ENCODE data around the gene SNRNP200. TPM values are rescaled to one million over a fixed set of nuclear protein-coding genes. Genes with fewer than 3 reads are reported as not detected.
"Not testable (repeated sequence)": the region's sequence is repeated elsewhere in the genome, so short reads cannot be mapped to it uniquely, and the experiment has no call there.

SNRNP200 gene
- total RNA-seq, 1 experiment from 2014 or later, result 89.2 TPM

GRCh38 chr2:96258166-96259022, 47.0 kb downstream of the SNRNP200 start:
- in situ Hi-C loops (cut with HindIII; ENCODE audit: low sequenced_read_pairs), result no loop called here

DNA sequence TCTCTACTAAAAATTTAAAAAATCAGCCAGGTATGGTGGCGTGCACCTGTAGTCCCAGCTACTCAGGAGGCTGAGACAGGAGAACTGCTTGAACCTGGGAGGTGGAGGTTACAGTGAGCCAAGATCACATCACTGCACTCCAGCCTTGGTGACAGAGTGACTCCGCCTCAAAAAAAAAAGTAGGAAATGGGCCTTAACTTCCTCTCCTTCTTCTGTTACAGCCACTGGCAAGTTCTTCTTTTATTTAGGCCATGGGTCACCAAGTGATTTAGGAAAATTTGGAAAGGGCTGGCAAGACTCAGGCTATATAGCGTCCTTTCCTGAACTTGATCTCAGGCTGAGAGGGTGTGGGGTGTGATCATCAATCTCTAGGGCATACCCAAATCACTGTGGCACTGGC, 47.6 kb downstream of the SNRNP200 start:
- in situ Hi-C loops (cut with HindIII; ENCODE audit: low sequenced_read_pairs); DNase-seq (ENCODE audit: low spot score): not testable (repeated sequence)

More at GRCh38 chr2:96258166-96259022, 47.0 kb downstream of the SNRNP200 start:
- peak; percentile 62 for DNase-seq (ENCODE audit: low spot score)

DNA sequence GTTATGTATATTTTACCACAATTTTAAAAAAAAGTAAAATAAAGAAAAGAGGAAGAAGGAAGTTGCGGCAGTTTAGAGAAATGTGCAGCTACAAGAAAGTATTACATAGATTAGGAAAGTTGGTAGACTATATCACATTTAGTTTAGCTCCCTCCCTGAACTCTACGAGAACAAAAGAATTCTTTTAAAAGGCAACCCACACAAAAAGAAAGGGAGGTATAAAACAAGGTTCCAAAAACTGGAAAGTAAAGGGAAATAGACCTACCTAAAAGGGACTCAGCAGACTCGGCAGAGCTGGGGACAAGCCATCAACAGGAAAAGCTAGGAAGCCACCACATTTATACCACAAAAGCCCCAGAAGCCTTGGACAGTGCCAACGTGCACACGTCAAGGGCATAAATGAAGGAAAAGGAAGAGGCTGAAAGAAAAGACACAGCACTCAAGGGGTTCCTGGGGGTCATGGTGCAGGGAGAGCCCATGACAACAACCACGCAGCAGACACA, 48.7 kb downstream of the SNRNP200 start:
- DNase-seq (ENCODE audit: low spot score), result no peak
- in situ Hi-C loops (cut with HindIII; ENCODE audit: low sequenced_read_pairs), result no loop called here

- in situ Hi-C loops (cut with HindIII; ENCODE audit: low sequenced_read_pairs), result no loop called here
- DNase-seq (ENCODE audit: low spot score), result peak; percentile 42
These were observed 50.8 kb downstream of the SNRNP200 start for GRCh38 chr2:96254571-96254970.

DNA sequence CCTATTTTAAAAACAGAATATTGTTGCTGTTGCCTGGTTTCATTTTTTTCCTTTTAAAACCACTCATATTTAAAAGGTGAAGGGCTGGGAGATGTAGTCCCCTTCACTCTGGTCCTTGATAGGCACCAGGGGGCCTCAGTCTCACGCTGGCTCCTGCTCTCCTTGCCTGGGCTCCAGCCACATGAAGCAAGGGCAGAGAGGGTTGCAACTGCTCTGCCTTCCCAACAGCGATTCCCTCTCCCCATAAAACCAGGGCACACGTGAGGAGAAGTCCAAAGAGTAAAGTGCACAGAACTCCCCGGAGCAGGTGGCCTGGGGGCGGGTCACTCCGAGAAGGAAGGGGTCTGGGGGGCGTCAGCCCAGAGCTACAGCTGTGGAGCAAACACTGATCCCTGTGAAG, 52.3 kb downstream of the SNRNP200 start:
- no peak for DNase-seq (ENCODE audit: low spot score)
- in situ Hi-C loops (cut with HindIII; ENCODE audit: low sequenced_read_pairs), result no loop called here

- in situ Hi-C loops (cut with HindIII; ENCODE audit: low sequenced_read_pairs), result no loop called here
- no peak for DNase-seq (ENCODE audit: low spot score)
These were observed 52.8 kb downstream of the SNRNP200 start for GRCh38 chr2:96252526-96252925.

GRCh38 chr2:96251721-96252292, 53.5 kb downstream of the SNRNP200 start:
- in situ Hi-C loops (cut with HindIII; ENCODE audit: low sequenced_read_pairs), result no loop called here
- peak; percentile 70 for DNase-seq (ENCODE audit: low spot score)

DNA sequence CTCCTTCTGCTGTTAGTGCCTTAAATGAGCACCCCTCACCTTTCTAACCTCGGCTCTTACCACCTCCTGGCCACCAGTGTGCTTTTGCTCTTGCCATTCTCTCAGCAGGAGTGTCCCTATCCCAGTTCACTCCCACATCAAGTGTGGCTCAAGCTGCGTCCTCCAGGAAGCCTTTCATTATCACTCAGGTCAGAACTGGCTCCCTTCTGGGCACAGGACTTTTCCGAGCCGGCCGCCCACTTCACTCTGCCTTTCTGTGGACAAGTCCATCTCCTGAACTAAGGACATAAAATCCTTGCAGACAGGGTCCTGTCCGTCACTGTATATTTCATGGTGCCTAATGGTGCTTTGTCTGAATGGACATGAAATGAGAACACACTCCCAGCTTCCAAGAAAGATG, 55.2 kb downstream of the SNRNP200 start:
- in situ Hi-C loops (cut with HindIII; ENCODE audit: low sequenced_read_pairs), result no loop called here

DNA sequence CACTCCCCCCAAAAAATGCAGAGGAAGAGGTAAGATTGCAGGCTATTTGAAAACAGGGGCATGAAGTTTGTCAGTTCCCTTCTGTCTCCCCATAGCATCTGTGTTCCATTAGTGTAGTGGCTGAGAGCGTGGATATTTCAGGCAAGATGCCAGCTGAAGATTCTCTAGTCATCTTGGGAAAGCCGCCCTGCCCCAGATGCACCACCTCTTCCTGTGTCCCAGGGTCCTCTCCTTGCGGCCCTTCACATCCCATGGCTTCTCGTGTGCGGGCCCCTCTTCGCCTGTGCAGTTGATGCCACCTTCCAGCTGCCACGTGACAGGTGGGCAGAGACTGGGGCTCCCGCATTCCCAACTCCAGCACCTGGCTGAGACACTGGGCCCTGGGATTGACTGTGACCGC, 55.7 kb downstream of the SNRNP200 start:
- in situ Hi-C loops (cut with HindIII; ENCODE audit: low sequenced_read_pairs), result no loop called here
- DNase-seq (ENCODE audit: low spot score), result peak; percentile 31

More for the DNA sequence above, 55.2 kb downstream of the SNRNP200 start:
- DNase-seq (ENCODE audit: low spot score), result no peak

- in situ Hi-C loops (cut with HindIII; ENCODE audit: low sequenced_read_pairs), result no loop called here
- DNase-seq (ENCODE audit: low spot score), result no peak
These were observed 56.7 kb downstream of the SNRNP200 start for GRCh38 chr2:96248624-96249023.

DNA sequence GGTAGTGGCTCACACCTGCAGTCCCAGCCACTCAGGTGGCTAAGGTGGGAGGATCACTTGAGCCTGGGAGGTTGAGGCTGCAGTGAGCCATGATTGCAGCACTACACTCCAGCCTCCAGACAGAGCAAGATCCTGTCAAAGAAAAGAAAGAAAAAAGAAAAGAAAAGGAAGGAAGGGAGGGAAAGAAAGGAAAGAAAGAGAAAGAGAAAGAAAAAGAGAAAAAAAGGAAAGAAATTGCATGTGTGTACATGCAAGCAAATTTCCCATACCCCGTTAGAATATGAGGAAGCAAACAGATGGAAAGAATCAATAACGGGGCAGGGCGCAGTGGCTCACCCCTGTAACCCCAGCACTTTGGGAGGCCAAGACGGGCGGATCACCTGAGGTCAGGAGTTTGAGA, 57.5 kb downstream of the SNRNP200 start:
- in situ Hi-C loops (cut with HindIII; ENCODE audit: low sequenced_read_pairs), result no loop called here
- no peak for DNase-seq (ENCODE audit: low spot score)

DNA sequence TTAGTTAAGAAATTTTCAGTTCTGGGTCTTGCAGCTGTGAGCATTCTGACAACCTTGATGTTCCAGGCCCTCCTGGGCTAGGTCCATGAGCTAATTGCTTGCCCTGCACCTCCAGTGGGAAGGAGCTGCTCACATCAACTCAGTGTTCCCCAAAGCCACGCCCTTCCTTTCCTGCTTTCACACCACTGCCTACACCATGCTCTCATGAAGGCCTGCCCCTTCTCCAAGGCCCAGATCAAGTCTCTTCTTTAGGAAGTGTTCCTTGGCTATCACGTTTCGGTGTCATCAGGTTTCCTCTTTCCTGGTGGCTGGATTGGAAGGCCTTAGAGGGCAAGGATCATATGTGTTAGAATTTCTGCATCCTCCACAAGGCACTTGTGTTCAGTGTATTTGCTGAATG, 58.3 kb downstream of the SNRNP200 start:
- in situ Hi-C loops (cut with HindIII; ENCODE audit: low sequenced_read_pairs), result no loop called here
- DNase-seq (ENCODE audit: low spot score), result no peak

DNA sequence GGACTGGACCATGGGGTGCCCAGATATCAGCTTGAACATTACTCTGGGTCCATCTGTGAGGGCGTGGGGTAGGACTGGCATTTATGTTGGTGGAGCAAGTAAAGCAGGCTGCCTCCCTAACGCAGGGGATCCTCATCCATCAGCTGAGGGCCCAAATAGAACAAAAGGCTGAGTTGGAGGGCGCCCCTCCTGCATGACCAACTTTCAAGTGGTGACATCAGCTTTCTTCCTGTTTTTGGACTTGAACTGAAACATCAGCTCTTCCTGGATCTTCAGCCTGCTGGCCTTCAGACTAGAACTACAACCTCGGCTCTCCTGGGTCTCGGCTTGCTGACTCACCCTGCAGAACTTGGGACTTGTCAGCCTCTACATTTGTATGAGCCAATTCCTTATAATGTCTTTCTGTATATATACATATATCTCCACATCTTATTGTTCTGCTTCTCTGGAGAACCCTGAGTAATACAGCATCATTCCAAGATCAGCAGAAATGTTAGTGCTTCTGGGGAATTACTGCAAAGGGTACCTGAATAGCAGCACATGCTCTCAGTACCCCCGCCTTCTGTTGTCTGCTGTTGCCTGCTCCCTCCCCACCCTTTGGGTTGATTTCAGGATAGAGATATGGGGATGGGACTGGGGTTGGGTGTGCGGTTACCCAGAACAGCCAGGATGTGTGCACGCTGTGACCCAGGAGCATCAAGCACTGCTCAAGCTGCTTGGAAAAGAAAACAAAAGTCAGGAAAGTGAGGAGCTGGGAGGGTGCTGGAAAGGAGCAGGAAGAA, 59.5 kb downstream of the SNRNP200 start:
- DNase-seq (ENCODE audit: low spot score), result no peak
- in situ Hi-C loops (cut with HindIII; ENCODE audit: low sequenced_read_pairs), result no loop called here

GRCh38 chr2:96243843-96244242, 61.5 kb downstream of the SNRNP200 start:
- no peak for DNase-seq (ENCODE audit: low spot score)
- in situ Hi-C loops (cut with HindIII; ENCODE audit: low sequenced_read_pairs), result no loop called here

DNA sequence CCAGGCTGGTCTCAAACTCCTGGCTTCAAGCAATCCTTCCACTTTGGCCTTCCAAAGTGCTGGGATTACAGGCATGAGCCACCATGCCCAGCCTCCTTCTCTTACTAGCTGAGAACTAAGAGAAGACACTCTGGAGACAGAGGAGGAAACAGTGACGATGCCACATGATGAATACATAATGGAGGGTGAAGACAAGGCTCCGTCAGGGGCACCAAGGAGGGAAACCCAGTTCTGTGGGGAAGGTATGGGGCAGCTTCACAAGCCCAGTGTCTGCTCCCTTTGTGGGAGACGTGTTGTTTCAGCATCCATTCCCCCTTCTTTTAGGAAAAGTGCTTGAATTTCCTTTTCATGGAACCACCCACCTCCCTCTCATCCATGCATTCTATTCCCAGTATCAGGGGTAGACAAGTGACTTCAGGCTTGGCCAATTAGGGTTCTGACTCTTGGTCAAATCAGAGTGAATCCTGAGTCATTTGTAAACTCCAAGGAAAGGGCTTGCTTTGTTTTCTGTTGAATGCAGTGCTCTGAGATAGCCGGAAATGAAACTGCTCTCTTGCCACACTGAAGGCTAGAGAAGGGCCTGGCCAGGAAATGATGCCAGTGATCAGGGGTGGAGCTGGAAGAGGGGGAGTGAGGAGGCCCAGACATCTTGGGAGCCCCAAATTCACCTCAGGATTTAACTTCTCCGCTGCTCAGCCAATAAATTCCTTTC, 63.3 kb downstream of the SNRNP200 start:
- DNase-seq (ENCODE audit: low spot score), result no peak
- in situ Hi-C loops (cut with HindIII; ENCODE audit: low sequenced_read_pairs), result no loop called here

GRCh38 chr2:96241227-96241626, 64.1 kb downstream of the SNRNP200 start:
- no peak for DNase-seq (ENCODE audit: low spot score)
- in situ Hi-C loops (cut with HindIII; ENCODE audit: low sequenced_read_pairs), result no loop called here

DNA sequence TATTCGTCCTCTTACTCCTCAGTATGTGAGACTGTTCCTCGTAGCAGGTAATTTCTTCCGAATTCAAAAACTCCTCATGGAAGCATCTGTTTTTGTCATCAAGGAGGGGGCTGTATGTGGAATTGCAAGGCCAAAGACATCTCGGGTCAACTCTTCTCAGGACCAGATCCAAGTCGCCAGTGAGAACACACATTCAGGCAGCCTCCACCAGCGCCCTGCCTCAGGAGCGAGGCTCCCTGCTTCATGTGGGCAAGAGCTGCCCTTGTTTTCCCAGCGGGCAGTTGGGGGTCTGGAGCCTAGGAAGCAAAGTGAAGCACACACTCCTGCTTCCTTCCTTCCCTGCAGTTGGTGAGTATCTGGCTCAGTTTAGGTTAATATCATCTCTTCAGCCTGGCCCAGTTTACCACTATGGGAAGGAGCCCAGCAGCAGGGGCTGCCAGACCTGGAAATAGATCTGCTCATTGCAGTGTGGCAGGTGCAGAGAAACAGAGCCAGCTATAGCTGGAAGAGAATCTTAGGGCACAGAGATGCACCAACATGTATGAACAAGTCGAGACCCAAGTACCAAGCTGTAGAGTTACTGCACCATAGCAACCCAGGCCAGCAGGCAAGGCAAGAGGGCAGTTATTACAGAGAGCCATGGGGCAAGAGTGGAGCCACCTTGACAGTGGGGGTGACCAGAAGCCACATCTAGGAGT, 64.9 kb downstream of the SNRNP200 start:
- in situ Hi-C loops (cut with HindIII; ENCODE audit: low sequenced_read_pairs), result no loop called here
- DNase-seq (ENCODE audit: low spot score), result peak; percentile 95

GRCh38 chr2:96239745-96240264, 65.5 kb downstream of the SNRNP200 start:
- in situ Hi-C loops (cut with HindIII; ENCODE audit: low sequenced_read_pairs), result no loop called here
- no peak for DNase-seq (ENCODE audit: low spot score)

All from G401 (cell line).